Lower leg skin (tissue), 3 donors: ENCODE data around the gene INPP4A.

Experiments used
- POLR2A ChIP-seq, 2 donors: fragments of 450-650 bp; IDR thresholded peaks; one replicate each; pipeline ENCODE4 v1.6.1; 2016 to 2017; ENCODE audit warnings: antibody characterized with exemption in 2 of 2, mild to moderate bottlenecking in 1 of 2, moderate library complexity in 1 of 2
- TF ChIP-seq, protein P1 (sequence below), 3 donors: fragments of 450-650 bp; IDR thresholded peaks; one replicate each; pipeline ENCODE4 v1.5.1; 2016; ENCODE audit warnings: antibody characterized with exemption in 3 of 3, mild to moderate bottlenecking in 3 of 3, moderate library complexity in 2 of 3

DNA sequence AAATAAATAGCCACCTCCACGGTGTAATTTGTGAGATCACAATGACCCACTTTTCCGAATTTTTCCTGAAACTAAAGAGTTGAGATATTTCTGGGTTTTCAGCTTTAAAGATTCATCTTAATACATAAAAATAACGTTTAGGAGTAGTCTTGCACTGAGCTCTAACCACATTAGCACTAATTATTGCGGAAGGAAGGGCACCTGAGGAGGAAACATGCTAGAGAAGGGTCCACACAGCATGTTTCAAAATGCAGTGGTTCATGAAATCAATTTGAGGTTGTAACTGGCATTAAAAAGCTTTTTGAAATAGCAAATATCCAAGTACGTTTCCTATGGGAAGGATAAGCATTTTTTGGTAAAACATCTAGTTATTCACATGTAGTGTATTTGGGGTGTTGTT lies 8.4 kb downstream of the INPP4A start:
- TF ChIP-seq, protein P1, sequence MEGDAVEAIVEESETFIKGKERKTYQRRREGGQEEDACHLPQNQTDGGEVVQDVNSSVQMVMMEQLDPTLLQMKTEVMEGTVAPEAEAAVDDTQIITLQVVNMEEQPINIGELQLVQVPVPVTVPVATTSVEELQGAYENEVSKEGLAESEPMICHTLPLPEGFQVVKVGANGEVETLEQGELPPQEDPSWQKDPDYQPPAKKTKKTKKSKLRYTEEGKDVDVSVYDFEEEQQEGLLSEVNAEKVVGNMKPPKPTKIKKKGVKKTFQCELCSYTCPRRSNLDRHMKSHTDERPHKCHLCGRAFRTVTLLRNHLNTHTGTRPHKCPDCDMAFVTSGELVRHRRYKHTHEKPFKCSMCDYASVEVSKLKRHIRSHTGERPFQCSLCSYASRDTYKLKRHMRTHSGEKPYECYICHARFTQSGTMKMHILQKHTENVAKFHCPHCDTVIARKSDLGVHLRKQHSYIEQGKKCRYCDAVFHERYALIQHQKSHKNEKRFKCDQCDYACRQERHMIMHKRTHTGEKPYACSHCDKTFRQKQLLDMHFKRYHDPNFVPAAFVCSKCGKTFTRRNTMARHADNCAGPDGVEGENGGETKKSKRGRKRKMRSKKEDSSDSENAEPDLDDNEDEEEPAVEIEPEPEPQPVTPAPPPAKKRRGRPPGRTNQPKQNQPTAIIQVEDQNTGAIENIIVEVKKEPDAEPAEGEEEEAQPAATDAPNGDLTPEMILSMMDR (IDR thresholded peaks at IDR 0.05): no peak
- TF ChIP-seq POLR2A (IDR thresholded peaks at IDR 0.05): no peak
